Measurements from ENCODE around the gene SIM1. TPM values are rescaled to one million over a fixed set of nuclear protein-coding genes. Genes with fewer than 3 reads are reported as not detected.
A peak's percentile ranks its signal among the peaks of the same experiment; 100 is the strongest.

Gene SIM1
- total RNA-seq, 1 donor from 2014 or later: not detected

DNA sequence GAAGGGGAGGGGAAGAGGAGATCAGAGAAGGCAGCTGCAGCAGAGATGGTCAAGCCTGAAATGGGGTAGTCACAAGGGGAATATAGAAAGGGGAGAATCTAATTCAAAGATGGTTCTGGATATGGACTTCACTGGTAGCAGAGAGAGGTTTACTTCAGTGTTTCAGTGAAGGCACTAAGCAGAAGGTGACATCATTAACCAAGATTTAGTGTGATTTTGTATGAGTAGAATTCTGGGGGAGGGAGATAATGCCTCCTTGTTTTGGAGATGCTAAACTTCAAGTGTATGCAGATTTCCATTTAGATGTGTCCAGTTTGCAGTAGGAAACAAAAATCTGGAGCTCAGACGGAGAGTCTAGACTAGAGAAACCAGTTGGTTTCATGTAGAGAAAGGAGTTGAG, 13.1 kb downstream of the SIM1 start:
- H3K4me3 ChIP-seq: no peak overlapping the region
- ATAC-seq (no peak), DNase-seq (no peak)
- H3K36me3 ChIP-seq: no peaks in the 10 kb centered on the region
- intact Hi-C loops (cut with DNase I): no loop called here
- H3K27ac ChIP-seq: no peak overlapping the region
- H3K9me3 ChIP-seq: no peaks in the 10 kb centered on the region
- peaks cover 8% of the 10 kb centered on the region for H3K4me1 ChIP-seq
- TF ChIP-seq CTCF (IDR thresholded peaks at IDR 0.05): no peak
- H3K27me3 ChIP-seq: peaks cover 95% of the 10 kb centered on the region

GRCh38 chr6:100449239-100449691, 15.5 kb downstream of the SIM1 start:
- intact Hi-C loops (cut with DNase I): no loop called here
- H3K9me3 ChIP-seq: no peaks in the 10 kb centered on the region
- no peak overlapping the region for H3K27ac ChIP-seq
- peaks cover 95% of the 10 kb centered on the region for H3K27me3 ChIP-seq
- H3K4me1 ChIP-seq: peaks cover 10% of the 10 kb centered on the region
- no peaks in the 10 kb centered on the region for H3K36me3 ChIP-seq
- no peak overlapping the region for H3K4me3 ChIP-seq
- DNase-seq (no peak), ATAC-seq (no peak)
- no peak for TF ChIP-seq CTCF (IDR thresholded peaks at IDR 0.05)

DNA sequence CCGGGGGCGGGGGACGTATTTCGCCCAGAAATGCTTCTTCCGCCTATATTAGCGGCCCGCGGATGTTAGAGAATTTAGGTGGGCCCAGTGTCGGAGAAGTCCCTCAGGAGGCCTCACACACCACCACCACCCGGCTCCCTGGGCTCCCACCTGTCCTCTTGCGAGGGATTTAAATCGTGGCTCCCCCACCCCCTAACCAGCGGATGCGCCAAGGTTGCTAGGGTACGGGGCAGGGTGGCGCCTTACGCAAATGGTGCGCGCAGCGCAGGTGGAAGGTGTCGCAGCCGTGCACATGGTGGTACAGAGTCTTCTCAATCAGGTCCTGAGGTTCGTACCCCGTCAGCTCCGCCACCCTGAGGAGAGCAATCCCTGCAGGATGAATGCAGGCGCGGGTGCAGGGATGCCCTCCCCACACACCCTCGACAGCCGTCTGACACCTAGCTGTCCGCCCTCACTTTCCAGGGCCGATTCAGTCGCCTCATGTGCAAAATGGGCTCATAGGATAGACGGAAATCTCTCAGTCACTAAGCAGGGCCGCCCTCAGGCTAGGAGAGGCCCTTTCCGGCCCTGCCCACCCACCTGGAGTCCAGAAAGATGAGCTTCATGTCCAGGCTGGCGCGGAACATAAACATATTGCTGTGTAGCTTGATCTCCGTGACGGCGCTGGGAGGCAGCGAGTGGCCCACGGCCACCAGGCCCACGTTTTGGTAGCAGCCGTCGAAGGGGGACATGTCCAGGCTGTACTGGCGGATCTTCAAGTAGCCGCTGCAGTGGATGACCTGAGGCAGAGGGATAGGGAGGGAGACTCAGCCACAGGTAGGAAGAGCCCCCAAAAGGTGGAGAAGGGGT, 16.6 kb downstream of the SIM1 start:
- Histone ChIP-seq H3K4me1 (peaks cover 10% of the 10 kb centered on the region), H3K27ac (no peak overlapping the region), H3K27me3 (peaks cover 95% of the 10 kb centered on the region), H3K9me3 (no peaks in the 10 kb centered on the region), H3K4me3 (no peak overlapping the region), H3K36me3 (no peaks in the 10 kb centered on the region)
- intact Hi-C loops (cut with DNase I): no loop called here
- TF ChIP-seq CTCF (IDR thresholded peaks at IDR 0.05): no peak
- no peak for DNase-seq
- no peak for ATAC-seq

DNA sequence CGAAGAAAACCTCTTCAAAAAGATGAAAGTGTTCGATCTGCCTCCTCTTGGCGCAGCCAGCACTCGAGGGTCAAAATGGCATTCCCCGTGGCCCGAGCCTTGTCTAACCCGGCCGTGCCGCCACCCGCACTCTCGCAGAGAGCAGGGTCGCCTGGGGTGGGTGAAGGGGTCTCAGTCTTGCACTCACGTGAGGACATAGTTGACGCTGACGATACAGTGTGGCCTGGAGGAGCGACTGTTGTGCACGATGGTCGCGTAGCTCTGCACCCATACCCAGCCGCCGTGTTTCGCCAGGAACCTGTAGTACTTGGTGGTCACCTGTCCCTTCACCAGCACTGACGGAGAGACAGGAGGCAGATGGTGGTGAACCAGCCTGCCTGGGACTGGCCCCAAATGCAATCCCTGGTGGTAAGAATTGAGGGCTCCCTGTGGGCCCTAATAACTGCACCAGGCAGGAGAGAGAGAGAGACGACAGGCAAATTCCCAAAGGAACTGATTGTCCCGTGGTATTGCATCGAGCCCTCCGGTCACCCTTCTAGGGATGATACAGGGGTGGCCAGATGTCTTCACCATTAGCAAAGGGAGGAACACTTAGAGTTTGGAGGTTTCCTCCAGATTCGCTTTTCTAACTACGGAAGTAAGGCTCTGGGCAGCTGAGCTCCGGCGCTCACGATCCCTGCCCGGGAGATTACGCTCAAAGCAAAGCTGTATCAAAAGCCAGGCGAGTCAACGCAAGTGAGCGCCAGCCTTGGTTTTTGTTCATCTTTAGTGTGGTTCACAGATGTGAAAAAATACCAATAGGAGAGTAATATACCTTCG, 17.4 kb downstream of the SIM1 start:
- Histone ChIP-seq H3K9me3 (no peaks in the 10 kb centered on the region), H3K36me3 (no peaks in the 10 kb centered on the region), H3K4me1 (peaks cover 10% of the 10 kb centered on the region), H3K27ac (no peak overlapping the region), H3K4me3 (no peak overlapping the region), H3K27me3 (peaks cover 86% of the 10 kb centered on the region)
- intact Hi-C loops (cut with DNase I): no loop called here
- ATAC-seq: peak; percentile 32
- DNase-seq: no peak
- TF ChIP-seq CTCF (IDR thresholded peaks at IDR 0.05): no peak

GRCh38 chr6:100446115-100447080, 18.3 kb downstream of the SIM1 start:
- intact Hi-C loops (cut with DNase I): no loop called here
- DNase-seq: no peak
- Histone ChIP-seq H3K4me3 (no peak overlapping the region), H3K27ac (no peak overlapping the region), H3K9me3 (no peaks in the 10 kb centered on the region), H3K36me3 (no peaks in the 10 kb centered on the region), H3K27me3 (peaks cover 77% of the 10 kb centered on the region), H3K4me1 (peaks cover 10% of the 10 kb centered on the region)
- ATAC-seq: no peak
- TF ChIP-seq CTCF (IDR thresholded peaks at IDR 0.05): no peak

Data from upper lobe of right lung (tissue), 1 donor.